ENCODE data around the gene FTCDNL1. TPM values are rescaled to one million over a fixed set of nuclear protein-coding genes. Genes with fewer than 3 reads are reported as not detected.

Gene FTCDNL1
- total and polyA plus RNA-seq, 2 of the 13 experiments (the other 11 are each of a cell fraction or from before 2014, with no cell fraction given): 0.98 to 1.4 TPM

DNA sequence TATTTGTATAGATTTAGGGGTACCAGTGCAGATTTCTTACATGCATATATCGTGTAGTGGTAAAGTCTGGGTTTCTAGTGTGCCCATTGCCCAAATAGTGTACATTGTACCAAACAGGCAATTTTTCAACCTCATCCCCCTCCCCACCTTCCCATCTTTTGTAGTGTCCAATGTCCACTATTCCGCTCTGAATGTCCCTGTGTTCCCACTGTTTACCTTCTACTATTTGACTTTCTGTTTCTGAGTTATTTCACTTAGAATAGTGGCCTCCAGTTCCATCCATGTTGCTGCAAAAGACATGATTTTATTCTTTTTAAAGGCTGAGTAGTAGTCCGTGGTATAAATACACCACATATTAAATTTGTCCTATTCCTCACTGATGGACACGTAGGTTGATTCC lies 132.9 kb downstream of the FTCDNL1 start (continued):
- peak; percentile 40; the same call in 1 of the 2 replicates for TF ChIP-seq DPF2 (CRISPR knock-in tag; IDR thresholded peaks at IDR 0.05; ENCODE audit: borderline replicate concordance, low read depth)
- no peak for TF ChIP-seq NCOA1 (CRISPR knock-in tag; IDR thresholded peaks at IDR 0.05)
- peak; percentile 19; the same call in 1 of the 2 replicates for TF ChIP-seq ZNF331 (CRISPR knock-in tag; IDR thresholded peaks at IDR 0.05)
- TF ChIP-seq NCOR1 (IDR thresholded peaks at IDR 0.05; ENCODE audit: borderline replicate concordance, low read length): peak; percentile 60; the same call in 1 of the 2 replicates
- no peak for TF ChIP-seq NONO (IDR thresholded peaks at IDR 0.05)
- 0 out of 2 replicates have a peak, but pooled peaks have one; percentile 41 for TF ChIP-seq NONO (CRISPR knock-in tag; conservative IDR thresholded peaks at IDR 0.05)
- TF ChIP-seq GATAD2A (CRISPR knock-in tag; IDR thresholded peaks at IDR 0.05): peak; percentile 55; the same call in 1 of the 2 replicates
- TF ChIP-seq HNF4G (IDR thresholded peaks at IDR 0.05; ENCODE audit: borderline replicate concordance, low read depth, low read length): peak; percentile 87
- TF ChIP-seq HNF4G (CRISPR knock-in tag; IDR thresholded peaks at IDR 0.05; ENCODE audit: borderline replicate concordance, low read depth): peak; percentile 30; the same call in 1 of the 2 replicates
- TF ChIP-seq, protein P1, sequence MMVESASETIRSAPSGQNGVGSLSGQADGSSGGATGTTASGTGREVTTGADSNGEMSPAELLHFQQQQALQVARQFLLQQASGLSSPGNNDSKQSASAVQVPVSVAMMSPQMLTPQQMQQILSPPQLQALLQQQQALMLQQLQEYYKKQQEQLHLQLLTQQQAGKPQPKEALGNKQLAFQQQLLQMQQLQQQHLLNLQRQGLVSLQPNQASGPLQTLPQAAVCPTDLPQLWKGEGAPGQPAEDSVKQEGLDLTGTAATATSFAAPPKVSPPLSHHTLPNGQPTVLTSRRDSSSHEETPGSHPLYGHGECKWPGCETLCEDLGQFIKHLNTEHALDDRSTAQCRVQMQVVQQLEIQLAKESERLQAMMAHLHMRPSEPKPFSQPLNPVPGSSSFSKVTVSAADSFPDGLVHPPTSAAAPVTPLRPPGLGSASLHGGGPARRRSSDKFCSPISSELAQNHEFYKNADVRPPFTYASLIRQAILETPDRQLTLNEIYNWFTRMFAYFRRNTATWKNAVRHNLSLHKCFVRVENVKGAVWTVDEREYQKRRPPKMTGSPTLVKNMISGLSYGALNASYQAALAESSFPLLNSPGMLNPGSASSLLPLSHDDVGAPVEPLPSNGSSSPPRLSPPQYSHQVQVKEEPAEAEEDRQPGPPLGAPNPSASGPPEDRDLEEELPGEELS (CRISPR knock-in tag; IDR thresholded peaks at IDR 0.05): peak; percentile 50; the same call in 1 of the 2 replicates
- TF ChIP-seq ZNF232 (CRISPR knock-in tag; IDR thresholded peaks at IDR 0.05; ENCODE audit: borderline replicate concordance): no peak
- TF ChIP-seq, protein P2, sequence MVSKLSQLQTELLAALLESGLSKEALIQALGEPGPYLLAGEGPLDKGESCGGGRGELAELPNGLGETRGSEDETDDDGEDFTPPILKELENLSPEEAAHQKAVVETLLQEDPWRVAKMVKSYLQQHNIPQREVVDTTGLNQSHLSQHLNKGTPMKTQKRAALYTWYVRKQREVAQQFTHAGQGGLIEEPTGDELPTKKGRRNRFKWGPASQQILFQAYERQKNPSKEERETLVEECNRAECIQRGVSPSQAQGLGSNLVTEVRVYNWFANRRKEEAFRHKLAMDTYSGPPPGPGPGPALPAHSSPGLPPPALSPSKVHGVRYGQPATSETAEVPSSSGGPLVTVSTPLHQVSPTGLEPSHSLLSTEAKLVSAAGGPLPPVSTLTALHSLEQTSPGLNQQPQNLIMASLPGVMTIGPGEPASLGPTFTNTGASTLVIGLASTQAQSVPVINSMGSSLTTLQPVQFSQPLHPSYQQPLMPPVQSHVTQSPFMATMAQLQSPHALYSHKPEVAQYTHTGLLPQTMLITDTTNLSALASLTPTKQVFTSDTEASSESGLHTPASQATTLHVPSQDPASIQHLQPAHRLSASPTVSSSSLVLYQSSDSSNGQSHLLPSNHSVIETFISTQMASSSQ (IDR thresholded peaks at IDR 0.05; ENCODE audit: low read depth): 0 out of 2 replicates have a peak, but pooled peaks have one; percentile 16
- TF ChIP-seq, protein P2 (CRISPR knock-in tag; IDR thresholded peaks at IDR 0.05; ENCODE audit: borderline replicate concordance): no peak
- TF ChIP-seq ZNF564 (CRISPR knock-in tag; IDR thresholded peaks at IDR 0.05): 0 out of 2 replicates have a peak, but pooled peaks have one; percentile 51
- TF ChIP-seq, protein P3, sequence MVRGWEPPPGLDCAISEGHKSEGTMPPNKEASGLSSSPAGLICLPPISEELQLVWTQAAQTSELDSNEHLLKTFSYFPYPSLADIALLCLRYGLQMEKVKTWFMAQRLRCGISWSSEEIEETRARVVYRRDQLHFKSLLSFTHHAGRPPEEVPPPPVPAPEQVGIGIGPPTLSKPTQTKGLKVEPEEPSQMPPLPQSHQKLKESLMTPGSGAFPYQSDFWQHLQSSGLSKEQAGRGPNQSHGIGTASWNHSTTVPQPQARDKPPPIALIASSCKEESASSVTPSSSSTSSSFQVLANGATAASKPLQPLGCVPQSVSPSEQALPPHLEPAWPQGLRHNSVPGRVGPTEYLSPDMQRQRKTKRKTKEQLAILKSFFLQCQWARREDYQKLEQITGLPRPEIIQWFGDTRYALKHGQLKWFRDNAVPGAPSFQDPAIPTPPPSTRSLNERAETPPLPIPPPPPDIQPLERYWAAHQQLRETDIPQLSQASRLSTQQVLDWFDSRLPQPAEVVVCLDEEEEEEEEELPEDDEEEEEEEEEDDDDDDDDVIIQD (CRISPR knock-in tag; IDR thresholded peaks at IDR 0.05; ENCODE audit: low read depth): peak; percentile 78; the same call in 1 of the 2 replicates
- 0 out of 2 replicates have a peak, but pooled peaks have one; percentile 14 for TF ChIP-seq BCL6 (CRISPR knock-in tag; IDR thresholded peaks at IDR 0.05)
- TF ChIP-seq PTBP1 (IDR thresholded peaks at IDR 0.05; ENCODE audit: low read depth, low read length, poor library complexity, severe bottlenecking): no peak
- TF ChIP-seq, protein P4, sequence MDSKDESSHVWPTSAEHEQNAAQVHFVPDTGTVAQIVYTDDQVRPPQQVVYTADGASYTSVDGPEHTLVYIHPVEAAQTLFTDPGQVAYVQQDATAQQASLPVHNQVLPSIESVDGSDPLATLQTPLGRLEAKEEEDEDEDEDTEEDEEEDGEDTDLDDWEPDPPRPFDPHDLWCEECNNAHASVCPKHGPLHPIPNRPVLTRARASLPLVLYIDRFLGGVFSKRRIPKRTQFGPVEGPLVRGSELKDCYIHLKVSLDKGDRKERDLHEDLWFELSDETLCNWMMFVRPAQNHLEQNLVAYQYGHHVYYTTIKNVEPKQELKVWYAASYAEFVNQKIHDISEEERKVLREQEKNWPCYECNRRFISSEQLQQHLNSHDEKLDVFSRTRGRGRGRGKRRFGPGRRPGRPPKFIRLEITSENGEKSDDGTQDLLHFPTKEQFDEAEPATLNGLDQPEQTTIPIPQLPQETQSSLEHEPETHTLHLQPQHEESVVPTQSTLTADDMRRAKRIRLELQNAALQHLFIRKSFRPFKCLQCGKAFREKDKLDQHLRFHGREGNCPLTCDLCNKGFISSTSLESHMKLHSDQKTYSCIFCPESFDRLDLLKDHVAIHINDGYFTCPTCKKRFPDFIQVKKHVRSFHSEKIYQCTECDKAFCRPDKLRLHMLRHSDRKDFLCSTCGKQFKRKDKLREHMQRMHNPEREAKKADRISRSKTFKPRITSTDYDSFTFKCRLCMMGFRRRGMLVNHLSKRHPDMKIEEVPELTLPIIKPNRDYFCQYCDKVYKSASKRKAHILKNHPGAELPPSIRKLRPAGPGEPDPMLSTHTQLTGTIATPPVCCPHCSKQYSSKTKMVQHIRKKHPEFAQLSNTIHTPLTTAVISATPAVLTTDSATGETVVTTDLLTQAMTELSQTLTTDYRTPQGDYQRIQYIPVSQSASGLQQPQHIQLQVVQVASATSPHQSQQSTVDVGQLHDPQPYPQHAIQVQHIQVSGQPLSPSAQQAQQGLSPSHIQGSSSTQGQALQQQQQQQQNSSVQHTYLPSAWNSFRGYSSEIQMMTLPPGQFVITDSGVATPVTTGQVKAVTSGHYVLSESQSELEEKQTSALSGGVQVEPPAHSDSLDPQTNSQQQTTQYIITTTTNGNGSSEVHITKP (CRISPR knock-in tag; IDR thresholded peaks at IDR 0.05; ENCODE audit: low read depth): no peak
